Thymus (tissue), 11 donors: ENCODE data around the gene FES. TPM values are rescaled to one million over a fixed set of nuclear protein-coding genes. Genes with fewer than 3 reads are reported as not detected.
"Not testable (repeated sequence)": the region's sequence is repeated elsewhere in the genome, so short reads cannot be mapped to it uniquely, and the experiment has no call there.

ENCODE experiments used
- DNase-seq, 9 donors: peaks; one replicate each; pipeline ENCODE4 v3.0.0-alpha.2; 2013; ENCODE audit warnings: low spot score in 9 of 9, low read depth in 6 of 9, missing footprints in 1 of 9
- H3K27ac ChIP-seq, 2 donors: one replicate each; pipeline ENCODE4 v1.5.1; 2013; ENCODE audit warnings: control low read depth in 1 of 2, low read depth in 1 of 2, low read length in 1 of 2, mild to moderate bottlenecking in 1 of 2, moderate library complexity in 1 of 2
- H3K27me3 ChIP-seq, 2 donors: one replicate each; pipeline ENCODE4 v1.5.1; 2013; ENCODE audit warnings: low read length in 1 of 2; ENCODE audit not compliant: control insufficient read depth in 2 of 2, insufficient read depth in 1 of 2
- H3K36me3 ChIP-seq, 2 donors: one replicate each; pipeline ENCODE4 v1.5.1; 2013; ENCODE audit warnings: low read length in 1 of 2, mild to moderate bottlenecking in 1 of 2, moderate library complexity in 1 of 2; ENCODE audit not compliant: control insufficient read depth in 2 of 2, insufficient read depth in 2 of 2
- H3K4me1 ChIP-seq, 2 donors: one replicate each; pipeline ENCODE4 v1.5.1; 2013; ENCODE audit warnings: low read length in 2 of 2; ENCODE audit not compliant: control insufficient read depth in 2 of 2, insufficient read depth in 2 of 2
- H3K4me3 ChIP-seq, 2 donors: one replicate each; pipeline ENCODE4 v1.5.1; 2013; ENCODE audit warnings: low read length in 2 of 2, control low read depth in 1 of 2, mild to moderate bottlenecking in 1 of 2
- H3K9me3 ChIP-seq, 2 donors: one replicate each; pipeline ENCODE4 v1.5.1; 2013; ENCODE audit warnings: low read length in 1 of 2, mild to moderate bottlenecking in 1 of 2; ENCODE audit not compliant: control insufficient read depth in 2 of 2, insufficient read depth in 1 of 2
- WGBS: extraction: QIAGEN DNeasy Blood & Tissue Kit; methylation state at CpG from one replicate; pipeline ENCODE4 v1.1.7; 2013; 5-methylcytosine and 5-hydroxymethylcytosine counted together
- polyA plus RNA-seq: library from polyadenylated mRNA; stranded (reverse); fragments of 200-250 nt; gene quantifications from one replicate; pipeline ENCODE4 v1.2.3, GENCODE V29; 2013
- total RNA-seq: library from RNA; stranded (reverse); fragments of 120-200 nt; gene quantifications from one replicate; pipeline ENCODE4 v1.2.4, GENCODE V29; 2013
- donor health status: healthy.

FES gene
- total and polyA plus RNA-seq, 2 donors, result 8.3 to 19.4 TPM

- H3K4me1 ChIP-seq, H3K27me3 ChIP-seq, H3K9me3 ChIP-seq, H3K4me3 ChIP-seq, H3K27ac ChIP-seq, DNase-seq: not testable (repeated sequence)
- 98% methylated on average over 11 of the region's 11 CpGs for WGBS
- H3K36me3 ChIP-seq, result peaks cover 80 to 83% of the 10 kb centered on the region in 2 donors
Observed at GRCh38 chr15:90909449-90909848, 25.1 kb downstream of the FES start.

- no peak overlapping the region for H3K4me3 ChIP-seq
- 97% methylated on average over 8 of the region's 8 CpGs for WGBS
Observed at GRCh38 chr15:90909976-90910375, 25.7 kb downstream of the FES start.

GRCh38 chr15:90910441-90911301 lies 26.4 kb downstream of the FES start:
- Histone ChIP-seq H3K27ac (no peak overlapping the region), H3K4me3 (no peak overlapping the region), H3K4me1 (peaks cover 0 to 15% of the 10 kb centered on the region in 2 donors), H3K36me3 (peaks cover 77 to 81% of the 10 kb centered on the region in 2 donors), H3K27me3 (no peaks in the 10 kb centered on the region), H3K9me3 (no peaks in the 10 kb centered on the region)
- no peak for DNase-seq
- 96% methylated on average over 24 of the region's 24 CpGs for WGBS

More at GRCh38 chr15:90909976-90910375, 25.7 kb downstream of the FES start:
- Histone ChIP-seq H3K9me3 (no peaks in the 10 kb centered on the region), H3K36me3 (peaks cover 82 to 83% of the 10 kb centered on the region in 2 donors), H3K27ac (no peak overlapping the region), H3K4me1 (peaks cover 0 to 8% of the 10 kb centered on the region in 2 donors), H3K27me3 (no peaks in the 10 kb centered on the region)
- DNase-seq, result no peak

DNA sequence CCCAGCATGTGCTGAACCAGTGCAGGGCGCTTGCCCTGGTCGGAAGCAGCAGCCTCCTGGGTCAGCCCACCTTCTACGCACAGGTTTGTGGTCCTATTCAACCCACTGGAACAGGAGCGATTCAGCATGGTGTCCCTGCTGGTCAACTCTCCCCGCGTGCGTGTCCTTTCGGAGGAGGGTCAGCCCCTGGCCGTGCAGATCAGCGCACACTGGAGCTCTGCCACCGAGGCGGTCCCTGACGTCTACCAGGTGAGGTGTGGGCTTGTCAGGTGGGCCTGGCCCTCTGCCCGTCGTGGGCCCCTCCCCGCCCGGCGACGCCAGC lies 27.0 kb downstream of the FES start:
- H3K36me3 ChIP-seq, result peaks cover 77 to 78% of the 10 kb centered on the region in 2 donors
- WGBS, result 95% methylated on average over 19 of the region's 19 CpGs
- no peaks in the 10 kb centered on the region for H3K27me3 ChIP-seq
- H3K4me3 ChIP-seq, result no peak overlapping the region
- no peaks in the 10 kb centered on the region for H3K9me3 ChIP-seq
- DNase-seq, result no peak
- H3K27ac ChIP-seq, result no peak overlapping the region
- H3K4me1 ChIP-seq, result peaks cover 3 to 21% of the 10 kb centered on the region in 2 donors

DNA sequence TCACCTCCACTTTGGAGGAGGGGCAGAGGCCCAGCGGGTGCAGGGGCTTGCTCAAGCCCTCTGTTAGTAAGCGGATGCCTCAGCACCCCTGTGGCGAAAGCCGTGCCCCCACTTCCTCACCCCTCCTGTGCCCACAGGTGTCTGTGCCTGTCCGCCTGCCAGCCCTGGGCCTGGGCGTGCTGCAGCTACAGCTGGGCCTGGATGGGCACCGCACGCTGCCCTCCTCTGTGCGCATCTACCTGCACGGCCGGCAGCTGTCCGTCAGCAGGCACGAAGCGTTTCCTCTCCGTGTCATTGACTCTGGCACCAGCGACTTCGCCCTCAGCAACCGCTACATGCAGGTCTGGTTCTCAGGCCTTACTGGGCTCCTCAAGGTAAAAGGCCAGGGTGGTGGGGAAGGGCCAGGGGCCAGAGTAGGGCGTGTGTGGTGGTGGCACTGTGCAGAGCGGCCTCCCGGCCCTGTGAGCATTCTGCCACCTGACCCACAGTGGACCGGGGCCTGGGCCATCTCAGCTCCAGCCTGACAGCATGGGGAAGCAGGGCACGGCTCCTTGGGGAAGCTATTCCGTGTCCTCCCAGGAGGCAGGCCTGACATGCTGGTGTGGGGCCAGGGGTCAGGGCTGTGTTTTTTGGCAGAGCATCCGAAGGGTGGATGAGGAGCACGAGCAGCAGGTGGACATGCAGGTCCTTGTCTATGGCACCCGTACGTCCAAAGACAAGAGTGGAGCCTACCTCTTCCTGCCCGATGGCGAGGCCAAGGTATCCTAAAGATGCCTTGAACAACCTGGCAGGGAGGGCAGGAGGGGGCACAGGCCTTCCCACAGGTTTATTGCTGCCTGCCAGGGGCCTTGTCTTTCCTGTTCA lies 27.8 kb downstream of the FES start:
- peaks cover 74 to 76% of the 10 kb centered on the region in 2 donors for H3K36me3 ChIP-seq
- no peaks in the 10 kb centered on the region for H3K27me3 ChIP-seq
- H3K4me3 ChIP-seq, result no peak overlapping the region
- no peak overlapping the region for H3K27ac ChIP-seq
- WGBS, result 97% methylated on average over 30 of the region's 30 CpGs
- no peak for DNase-seq
- H3K4me1 ChIP-seq, result peaks cover 3 to 27% of the 10 kb centered on the region in 2 donors
- no peaks in the 10 kb centered on the region for H3K9me3 ChIP-seq

- no peak for DNase-seq
- H3K9me3 ChIP-seq, result no peaks in the 10 kb centered on the region
- H3K27ac ChIP-seq, result no peak overlapping the region
- WGBS, result 96% methylated on average over 7 of the region's 7 CpGs
- no peak overlapping the region for H3K4me3 ChIP-seq
- peaks cover 3 to 27% of the 10 kb centered on the region in 2 donors for H3K4me1 ChIP-seq
- peaks cover 74 to 75% of the 10 kb centered on the region in 2 donors for H3K36me3 ChIP-seq
- H3K27me3 ChIP-seq, result no peaks in the 10 kb centered on the region
Observed at GRCh38 chr15:90912770-90913075, 28.4 kb downstream of the FES start.

DNA sequence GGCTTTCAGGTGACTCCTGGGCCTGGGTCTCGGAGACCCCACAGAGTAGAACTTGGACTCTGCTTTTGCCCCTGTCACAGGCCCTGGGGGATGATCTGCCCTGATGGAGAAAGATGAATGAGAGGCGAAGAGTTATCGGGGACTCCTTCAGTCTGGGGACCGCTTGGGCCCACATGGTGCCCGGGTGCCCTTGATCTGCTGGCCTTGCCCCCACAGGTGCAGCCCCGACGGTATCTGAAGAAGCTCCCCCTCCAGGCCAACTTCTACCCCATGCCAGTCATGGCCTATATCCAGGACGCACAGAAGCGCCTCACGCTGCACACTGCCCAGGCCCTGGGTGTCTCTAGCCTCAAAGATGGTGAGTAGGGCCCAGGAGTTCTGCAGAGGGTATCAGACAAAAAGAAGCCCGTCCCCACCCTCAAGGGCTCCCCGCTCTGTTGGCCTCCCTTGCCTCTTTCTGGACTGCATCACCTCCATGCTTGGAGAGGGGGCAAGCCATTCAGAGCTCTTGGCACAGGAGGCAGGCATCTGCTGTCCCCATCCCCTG lies 29.2 kb downstream of the FES start:
- WGBS, result 98% methylated on average over 12 of the region's 12 CpGs
- no peak for DNase-seq
- Histone ChIP-seq H3K36me3 (peaks cover 76 to 78% of the 10 kb centered on the region in 2 donors), H3K4me3 (no peak overlapping the region), H3K9me3 (no peaks in the 10 kb centered on the region), H3K4me1 (peaks cover 3 to 27% of the 10 kb centered on the region in 2 donors), H3K27ac (no peak overlapping the region), H3K27me3 (no peaks in the 10 kb centered on the region)

DNA sequence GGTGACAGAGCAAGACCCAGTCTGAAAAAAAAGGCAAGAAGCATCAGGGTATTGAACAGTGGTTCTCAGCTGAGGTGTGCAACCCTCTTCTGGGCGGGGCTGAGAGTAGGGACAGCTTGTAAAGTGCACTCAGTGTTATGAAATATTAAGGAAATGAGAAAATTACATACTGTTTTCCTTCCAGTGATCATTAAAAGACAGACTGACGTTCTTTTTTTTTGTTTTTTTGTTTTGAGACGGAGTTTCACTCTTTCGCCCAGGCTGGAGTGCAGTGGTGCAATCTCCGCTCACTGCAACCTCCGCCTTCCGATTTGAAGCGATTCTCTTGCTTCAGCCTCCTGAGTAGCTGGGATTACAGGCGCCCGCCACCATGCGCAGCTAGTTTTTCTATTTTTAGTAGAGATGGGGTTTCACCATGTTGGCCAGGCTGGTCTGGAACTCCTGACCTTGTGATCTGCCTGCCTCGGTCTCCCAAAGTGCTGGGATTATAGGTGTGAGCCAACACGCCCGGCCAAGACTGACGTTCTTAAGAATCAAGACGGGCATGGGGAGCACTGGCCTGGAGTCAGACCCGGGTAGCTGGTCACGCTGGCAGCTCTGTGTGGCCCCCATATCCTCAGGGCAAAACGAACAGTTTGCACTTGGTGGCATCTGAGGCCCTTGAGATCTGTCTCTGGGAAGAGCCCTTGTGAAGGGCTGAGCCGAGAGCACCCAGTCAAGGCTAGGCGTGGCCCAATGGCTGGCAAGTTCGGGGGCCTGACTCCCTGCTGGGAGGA lies 30.2 kb downstream of the FES start:
- WGBS, result 96% methylated on average over 22 of the region's 22 CpGs
- no peaks in the 10 kb centered on the region for H3K9me3 ChIP-seq
- H3K27ac ChIP-seq, result no peak overlapping the region
- H3K36me3 ChIP-seq, result peaks cover 77 to 84% of the 10 kb centered on the region in 2 donors
- no peaks in the 10 kb centered on the region for H3K27me3 ChIP-seq
- no peak overlapping the region for H3K4me3 ChIP-seq
- peaks cover 3 to 27% of the 10 kb centered on the region in 2 donors for H3K4me1 ChIP-seq
- DNase-seq, result no peak
